ENCODE data around the gene SELPLG.

DNA sequence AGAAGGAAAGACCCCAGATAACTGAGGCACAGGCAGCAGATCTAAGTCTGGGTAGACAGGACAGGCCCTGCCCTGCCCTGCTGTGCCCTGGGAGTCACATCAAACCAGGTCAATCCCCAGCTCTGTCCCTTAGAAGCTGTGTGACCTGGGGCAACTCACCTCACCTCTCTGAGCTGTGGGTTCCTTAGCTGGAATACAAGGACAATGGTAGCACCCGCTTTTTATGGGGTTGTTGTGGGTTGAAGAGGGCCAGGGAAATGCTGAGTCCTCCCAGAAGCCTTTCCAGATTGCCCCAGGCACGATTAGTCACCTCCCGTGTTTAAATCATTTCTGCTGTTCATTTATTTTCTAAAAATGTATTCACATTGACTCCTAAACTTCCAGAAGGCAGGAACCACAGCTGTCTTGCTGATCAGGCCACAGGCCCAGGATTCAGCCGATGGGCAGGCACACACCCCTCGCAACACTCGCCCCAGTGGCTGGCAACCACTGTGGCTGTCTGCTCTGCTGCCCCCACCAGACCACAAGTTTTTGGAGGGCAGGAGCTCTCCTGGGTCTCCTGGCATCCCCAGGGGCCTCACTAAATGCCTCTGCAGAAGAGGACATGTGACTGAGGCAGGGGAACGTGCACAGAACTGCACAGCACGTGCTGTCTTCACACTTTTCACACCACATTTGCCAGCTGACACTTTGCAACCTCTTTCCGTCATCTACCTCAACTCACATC, 3.0 kb downstream of the SELPLG start:
- TF ChIP-seq POLR2AphosphoS5 (IDR thresholded peaks at IDR 0.05) = no peak
- no peak for TF ChIP-seq POLR2A (IDR thresholded peaks at IDR 0.05)

Data from prostate gland (tissue), 1 donor.